BLaER1 treated with 17β-estradiol and CSF1 and Interleukin-3, amounts not matched to agents 10 nM and 100 nM (cell line): ENCODE results near the gene PI4KB.

Source experiments
- H3K27ac ChIP-seq, 11 experiments: shearing (Covaris generic); formaldehyde crosslinking; 2 replicates each; pipeline ENCODE4 v1.8.1; 2022
- H3K27me3 ChIP-seq, 11 experiments: shearing (Covaris generic); formaldehyde crosslinking; 2 replicates each; pipeline ENCODE4 v1.8.1; 2022
- H3K36me3 ChIP-seq, 11 experiments: shearing (Covaris generic); formaldehyde crosslinking; 2 replicates each; pipeline ENCODE4 v1.8.1; 2022
- H3K4me1 ChIP-seq, 10 experiments: shearing (Covaris generic); formaldehyde crosslinking; 2 replicates each; pipeline ENCODE4 v1.8.1; 2022
- H3K4me2 ChIP-seq, 11 experiments: shearing (Covaris generic); formaldehyde crosslinking; 2 replicates each; pipeline ENCODE4 v1.8.1; 2022
- H3K4me3 ChIP-seq, 10 experiments: shearing (Covaris generic); formaldehyde crosslinking; 2 replicates each; pipeline ENCODE4 v1.8.1; 2022
- H3K9ac ChIP-seq, 11 experiments: shearing (Covaris generic); formaldehyde crosslinking; 2 replicates each; pipeline ENCODE4 v1.8.1; 2022
- H3K9me3 ChIP-seq, 11 experiments: shearing (Covaris generic); formaldehyde crosslinking; replicated peaks in 1 of 11; 2 replicates each; pipeline ENCODE4 v1.8.1; 2022
- H4K20me1 ChIP-seq, 11 experiments: shearing (Covaris generic); formaldehyde crosslinking; 2 replicates each; pipeline ENCODE4 v1.8.1; 2022
- Cebpa-rat ChIP-seq, 11 experiments: shearing (Covaris generic); IDR thresholded peaks; 2 replicates each; pipeline ENCODE4 v1.8.1; 2022

Gene PI4KB

DNA sequence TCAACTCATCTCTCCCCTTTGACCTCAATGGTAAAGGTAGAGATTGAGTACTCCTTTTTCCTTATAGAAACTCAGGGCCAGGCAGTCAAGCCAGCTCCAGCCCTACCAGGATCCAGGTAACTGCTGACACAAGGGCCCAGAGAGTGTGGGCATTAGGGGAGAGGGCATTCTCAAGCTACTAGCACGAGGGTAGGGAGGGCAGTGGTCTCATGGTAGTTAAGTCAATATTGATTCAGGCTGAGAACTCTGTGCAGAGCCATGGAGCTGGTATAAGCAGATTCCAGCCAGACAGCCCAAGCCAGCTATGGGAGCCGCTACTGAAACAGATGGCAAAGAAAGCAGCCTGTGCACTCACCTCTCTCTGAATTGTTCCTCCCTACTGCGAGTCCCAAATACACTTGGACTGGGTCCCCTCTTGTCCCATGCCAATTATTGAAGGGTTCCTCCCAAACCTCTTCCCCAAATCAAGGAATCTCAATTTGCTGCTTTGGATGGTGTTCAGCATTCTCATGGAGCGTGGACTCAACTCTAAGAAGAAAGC, 2.8 kb downstream of the PI4KB start:
- H3K4me3 ChIP-seq, result no peak overlapping the region
- peaks cover 21 to 49% (median 37%) of the 10 kb centered on the region in 10 experiments for H3K4me1 ChIP-seq
- peaks cover 8 to 70% (median 30%) of the 10 kb centered on the region in 11 experiments; a peak in 14 of 22 replicates for H4K20me1 ChIP-seq

DNA sequence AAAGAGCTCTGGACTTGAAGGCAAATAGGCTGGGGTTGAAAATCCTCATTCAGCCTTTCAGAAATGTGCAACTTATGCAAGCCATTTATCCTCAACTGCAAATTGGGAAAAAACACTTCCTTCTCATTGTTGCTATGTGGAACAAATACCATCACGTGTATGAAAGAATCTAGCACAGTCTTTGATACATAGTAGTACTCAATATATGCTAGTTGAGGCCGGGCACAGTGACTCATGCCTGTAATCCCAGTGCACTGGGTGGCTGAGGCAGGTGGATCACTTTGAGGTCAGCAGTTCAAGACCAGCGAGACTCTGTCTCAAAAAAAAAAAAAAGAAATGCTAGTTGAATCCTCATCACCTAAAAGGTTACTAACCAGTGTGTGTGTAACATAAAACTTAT, 8.2 kb downstream of the PI4KB start:
- peaks cover 85 to 100% (median 93%) of the 10 kb centered on the region in 11 experiments for H3K36me3 ChIP-seq

More for the DNA sequence above, 2.8 kb downstream of the PI4KB start:
- Histone ChIP-seq H3K27ac (no peak overlapping the region), H3K4me2 (peak overlapping the region in 6 of 11 experiments; percentile 94 to 99 (median 97); a peak in 8 of 22 replicates), H3K9ac (no peak overlapping the region), H3K9me3 (no peaks in the 10 kb centered on the region), H3K27me3 (no peaks in the 10 kb centered on the region), H3K36me3 (peaks cover 47 to 66% (median 61%) of the 10 kb centered on the region in 11 experiments)
- no peak for TF ChIP-seq Cebpa-rat (IDR thresholded peaks at IDR 0.05)

DNA sequence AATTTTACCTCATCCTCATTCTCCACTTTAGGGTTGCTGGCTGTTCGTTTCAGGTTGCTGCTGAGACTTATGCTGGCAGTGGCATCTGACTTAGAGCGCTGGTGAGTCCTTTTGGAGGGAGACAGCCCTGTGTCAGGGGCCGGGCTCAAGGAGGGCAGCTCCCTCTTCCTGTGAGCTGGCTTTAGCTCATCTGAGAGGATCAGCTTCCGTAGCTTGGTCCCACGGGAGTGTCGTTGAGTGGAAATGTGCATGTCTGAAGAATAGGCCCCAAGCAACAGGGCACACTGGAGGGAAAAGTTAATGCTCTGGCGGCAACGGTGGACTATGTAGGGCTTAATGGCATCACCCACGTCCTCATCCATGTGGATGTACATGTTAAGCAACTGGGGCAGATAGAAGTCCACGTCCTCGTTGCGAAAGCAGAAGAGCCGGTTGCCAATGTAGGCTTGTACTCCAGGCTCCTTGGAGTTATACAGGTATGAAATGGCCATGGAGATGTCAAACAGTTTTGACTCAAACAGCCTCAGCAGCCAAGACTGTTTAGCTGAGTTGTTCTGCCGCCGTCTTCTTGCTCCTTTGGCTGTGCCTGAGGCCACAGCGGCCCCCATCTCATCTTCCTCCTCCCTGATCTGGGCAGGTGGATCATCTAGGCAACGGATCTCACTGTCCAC, 11.5 kb downstream of the PI4KB start:
- peaks cover 23 to 63% (median 46%) of the 10 kb centered on the region in 10 experiments for H3K4me1 ChIP-seq
- H4K20me1 ChIP-seq, result peaks cover 26 to 91% (median 73%) of the 10 kb centered on the region in 11 experiments; a peak in 21 of 22 replicates
- H3K36me3 ChIP-seq, result peaks cover 80 to 100% (median 94%) of the 10 kb centered on the region in 11 experiments
- H3K4me2 ChIP-seq, result peak overlapping the region in 4 of 11 experiments; percentile 2 to 22 (median 16); a peak in 3 of 22 replicates
- no peak overlapping the region for H3K4me3 ChIP-seq
- H3K9me3 ChIP-seq, result no peaks in the 10 kb centered on the region
- H3K27me3 ChIP-seq, result no peaks in the 10 kb centered on the region
- 0 out of 22 replicates have a peak overlapping the region, but pooled peaks of 1 of the 11 experiments have one; percentile 18 for H3K27ac ChIP-seq
- no peak for TF ChIP-seq Cebpa-rat (IDR thresholded peaks at IDR 0.05)
- H3K9ac ChIP-seq, result no peak overlapping the region

More for the DNA sequence above, 8.2 kb downstream of the PI4KB start:
- Histone ChIP-seq H3K4me1 (peaks cover 7 to 37% (median 20%) of the 10 kb centered on the region in 10 experiments; a peak in 19 of 20 replicates), H3K4me2 (no peak overlapping the region), H3K9me3 (no peaks in the 10 kb centered on the region), H3K9ac (no peak overlapping the region), H3K27me3 (no peaks in the 10 kb centered on the region), H3K27ac (no peak overlapping the region), H3K4me3 (no peak overlapping the region), H4K20me1 (peaks cover 4 to 83% (median 55%) of the 10 kb centered on the region in 11 experiments; a peak in 16 of 22 replicates)
- no peak for TF ChIP-seq Cebpa-rat (IDR thresholded peaks at IDR 0.05)

DNA sequence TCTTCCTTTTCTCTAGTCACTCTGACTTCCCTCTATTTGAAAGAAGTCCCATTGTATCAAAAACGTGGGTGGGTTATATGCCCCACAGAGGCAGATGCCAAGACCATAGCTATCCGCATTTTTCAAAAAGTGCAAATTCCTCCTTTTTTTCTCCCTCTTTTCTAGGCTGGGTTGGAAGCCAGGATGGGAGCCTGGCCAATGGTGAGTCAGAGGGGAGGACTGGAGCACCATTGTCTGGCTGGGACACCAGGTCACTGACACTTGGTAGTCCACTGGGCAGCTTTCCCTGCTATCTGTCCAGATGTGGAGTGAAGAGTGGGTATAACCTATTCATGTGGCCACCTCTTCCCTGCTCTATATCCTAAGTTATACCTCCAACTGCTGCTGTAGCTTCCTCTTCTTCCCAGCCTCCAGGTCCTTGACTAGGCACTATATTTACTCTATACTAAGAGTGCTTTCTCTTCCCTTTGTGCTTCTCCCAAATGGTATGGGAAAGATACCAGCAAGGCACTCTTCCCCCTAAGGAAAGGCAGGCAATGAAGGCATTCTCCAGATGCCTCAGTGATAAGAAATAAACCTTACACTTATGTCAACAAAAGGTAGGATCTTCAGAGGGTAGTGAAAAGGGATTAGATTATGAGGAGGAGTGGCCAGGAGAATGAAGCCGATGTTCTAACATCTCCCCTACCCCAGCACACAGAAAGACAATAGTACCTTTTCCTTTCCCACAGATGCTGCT, 12.9 kb downstream of the PI4KB start:
- Histone ChIP-seq H3K36me3 (peaks cover 82 to 100% (median 94%) of the 10 kb centered on the region in 11 experiments), H3K27ac (0 out of 22 replicates have a peak overlapping the region, but pooled peaks of 1 of the 11 experiments have one; percentile 0)

DNA sequence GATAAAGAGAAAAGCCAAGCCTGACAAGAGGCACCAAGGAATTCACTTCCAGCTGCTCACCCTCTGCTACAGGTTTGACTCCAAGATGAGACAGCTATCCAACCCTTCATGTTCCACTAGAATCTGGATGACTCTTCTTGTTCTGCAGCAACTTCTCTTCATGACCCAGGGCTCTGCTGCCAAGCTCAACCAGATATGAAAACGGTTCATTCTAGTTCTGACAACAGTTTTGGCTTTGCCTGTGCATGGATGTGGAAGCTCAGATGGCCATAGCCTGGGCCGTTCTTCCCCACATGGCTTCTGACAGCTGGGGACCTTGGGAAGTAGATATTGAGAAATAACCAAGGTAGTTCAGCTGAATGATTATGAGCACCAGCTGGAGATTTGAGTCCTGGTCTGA, 13.7 kb downstream of the PI4KB start:
- no peaks in the 10 kb centered on the region for H3K9me3 ChIP-seq
- no peak overlapping the region for H3K4me3 ChIP-seq
- H3K27ac ChIP-seq, result peak overlapping the region in 3 of 11 experiments; percentile 60 to 71 (median 66); a peak in 3 of 22 replicates
- H4K20me1 ChIP-seq, result peaks cover 30 to 90% (median 69%) of the 10 kb centered on the region in 11 experiments; a peak in 21 of 22 replicates
- no peak overlapping the region; a peak in 1 of 22 replicates for H3K9ac ChIP-seq
- no peak for TF ChIP-seq Cebpa-rat (IDR thresholded peaks at IDR 0.05)
- peaks cover 83 to 100% (median 94%) of the 10 kb centered on the region in 11 experiments for H3K36me3 ChIP-seq
- H3K4me2 ChIP-seq, result peak overlapping the region; percentile 36 to 72 (median 62); a peak in 21 of 22 replicates
- peaks cover 23 to 53% (median 42%) of the 10 kb centered on the region in 10 experiments for H3K4me1 ChIP-seq
- H3K27me3 ChIP-seq, result no peaks in the 10 kb centered on the region

More for the DNA sequence above, 12.9 kb downstream of the PI4KB start:
- H3K9ac ChIP-seq, result no peak overlapping the region
- no peak for TF ChIP-seq Cebpa-rat (IDR thresholded peaks at IDR 0.05)
- H4K20me1 ChIP-seq, result peaks cover 30 to 90% (median 66%) of the 10 kb centered on the region in 11 experiments; a peak in 21 of 22 replicates
- no peaks in the 10 kb centered on the region for H3K9me3 ChIP-seq
- no peaks in the 10 kb centered on the region for H3K27me3 ChIP-seq
- peaks cover 23 to 53% (median 42%) of the 10 kb centered on the region in 10 experiments for H3K4me1 ChIP-seq
- peak overlapping the region in 7 of 11 experiments; percentile 6 to 71 (median 38); a peak in 4 of 22 replicates for H3K4me2 ChIP-seq
- H3K4me3 ChIP-seq, result no peak overlapping the region

DNA sequence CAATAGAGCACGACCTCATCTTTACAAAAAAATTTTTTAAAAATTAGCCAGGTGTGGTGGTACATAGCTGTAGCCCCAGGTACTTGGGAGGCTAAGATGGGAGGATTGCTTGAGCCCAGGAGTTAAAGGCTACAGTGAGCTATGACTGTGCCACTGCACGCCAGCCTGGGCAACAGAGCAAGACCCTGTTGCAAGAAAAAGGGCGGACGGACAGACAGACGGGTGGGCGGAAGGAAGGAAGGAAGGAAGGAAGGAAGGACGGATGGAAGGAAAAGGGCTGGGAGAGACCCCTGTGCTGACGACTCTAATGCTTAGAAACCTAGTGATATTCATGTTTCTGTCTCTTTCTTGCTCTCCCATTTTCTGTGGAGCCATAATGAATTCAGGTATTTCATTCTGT, 14.4 kb downstream of the PI4KB start:
- TF ChIP-seq Cebpa-rat (IDR thresholded peaks at IDR 0.05), result no peak
- H3K4me1 ChIP-seq, result peaks cover 23 to 53% (median 42%) of the 10 kb centered on the region in 10 experiments
- H3K36me3 ChIP-seq, result peaks cover 88 to 100% (median 98%) of the 10 kb centered on the region in 11 experiments
- H3K9ac ChIP-seq, result peak overlapping the region in 3 of 11 experiments; percentile 23 to 50 (median 47); a peak in 3 of 22 replicates
- H3K27me3 ChIP-seq, result no peaks in the 10 kb centered on the region
- H3K4me2 ChIP-seq, result peak overlapping the region; percentile 36 to 72 (median 62)
- H3K4me3 ChIP-seq, result peak overlapping the region in 1 of 10 experiments; percentile 15; a peak in 1 of 20 replicates
- no peaks in the 10 kb centered on the region for H3K9me3 ChIP-seq
- peak overlapping the region in 7 of 11 experiments; percentile 49 to 72 (median 69); a peak in 10 of 22 replicates for H3K27ac ChIP-seq
- H4K20me1 ChIP-seq, result peaks cover 30 to 94% (median 76%) of the 10 kb centered on the region in 11 experiments; a peak in 21 of 22 replicates

DNA sequence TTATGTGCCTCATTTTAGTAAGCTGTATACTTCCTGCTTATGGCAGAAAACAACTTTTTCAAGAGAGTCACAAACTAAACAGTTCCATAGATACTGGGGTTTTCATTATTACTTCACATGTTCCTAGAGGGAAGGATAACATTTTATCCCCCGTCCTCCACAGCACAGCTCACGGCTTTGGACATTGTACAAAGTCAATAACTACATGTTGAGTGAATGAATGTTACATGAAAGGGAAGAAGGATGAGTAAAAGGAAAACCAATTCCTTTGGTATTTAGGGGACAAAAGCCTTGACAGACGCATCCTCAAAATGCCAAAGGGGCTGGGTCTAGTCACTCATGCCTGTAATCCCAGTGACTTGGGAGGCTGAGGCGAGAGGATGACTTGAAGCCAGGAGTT, 14.8 kb downstream of the PI4KB start:
- peak overlapping the region in 5 of 11 experiments; percentile 23 to 56 (median 47); a peak in 5 of 22 replicates for H3K9ac ChIP-seq
- H3K9me3 ChIP-seq, result no peaks in the 10 kb centered on the region
- H3K36me3 ChIP-seq, result peaks cover 88 to 100% (median 98%) of the 10 kb centered on the region in 11 experiments
- H4K20me1 ChIP-seq, result peaks cover 30 to 94% (median 80%) of the 10 kb centered on the region in 11 experiments; a peak in 21 of 22 replicates
- peak overlapping the region; percentile 36 to 72 (median 62); a peak in 21 of 22 replicates for H3K4me2 ChIP-seq
- no peak overlapping the region; a peak in 1 of 20 replicates for H3K4me3 ChIP-seq
- H3K4me1 ChIP-seq, result peaks cover 23 to 53% (median 42%) of the 10 kb centered on the region in 10 experiments
- H3K27me3 ChIP-seq, result no peaks in the 10 kb centered on the region
- no peak for TF ChIP-seq Cebpa-rat (IDR thresholded peaks at IDR 0.05)
- peak overlapping the region; percentile 7 to 72 (median 65); a peak in 16 of 22 replicates for H3K27ac ChIP-seq
